ENCODE data around the gene HYKK. TPM values are rescaled to one million over a fixed set of nuclear protein-coding genes. Genes with fewer than 3 reads are reported as not detected.

The HYKK gene
- total and polyA plus RNA-seq, 8 donors: 2.3 to 5.1 (median 3.1) TPM

GRCh38 chr15:78477295-78477694 is 30.1 kb upstream of the HYKK start:
- TF ChIP-seq CTCF (IDR thresholded peaks at IDR 0.05): no peak
- DNase-seq (no peak), FAIRE-seq (no peak), ATAC-seq (no peak)
- no peaks in the 10 kb centered on the region for H3K27me3 ChIP-seq
- WGBS, 2 donors: 78 to 79% methylated on average over 5 of the region's 5 CpGs
- no peaks in the 10 kb centered on the region for H3K9me3 ChIP-seq
- no peak overlapping the region for H3K27ac ChIP-seq
- no peaks in the 10 kb centered on the region for H3K4me1 ChIP-seq
- no peak overlapping the region for H3K4me3 ChIP-seq
- intact Hi-C loops (cut with DNase I): loop anchor here in 2 of 3 donors (10.0 kb wide), 1 partner anchor 172 kb away; no protein-coding TSS in a partner anchor
- peaks cover 4 to 34% (median 8%) of the 10 kb centered on the region in 3 donors for H3K36me3 ChIP-seq

GRCh38 chr15:78479650-78480049 is 27.7 kb upstream of the HYKK start:
- H3K27ac ChIP-seq: no peak overlapping the region
- H3K4me3 ChIP-seq: no peak overlapping the region
- DNase-seq (no peak), FAIRE-seq (no peak), ATAC-seq (no peak)
- intact Hi-C loops (cut with DNase I): loop anchor here in 2 of 3 donors (10.0 kb wide), 1 partner anchor 175 kb away; no protein-coding TSS in a partner anchor
- H3K36me3 ChIP-seq: peaks cover 4 to 32% (median 6%) of the 10 kb centered on the region in 3 donors
- H3K4me1 ChIP-seq: no peaks in the 10 kb centered on the region
- H3K9me3 ChIP-seq: no peaks in the 10 kb centered on the region
- WGBS, 2 donors: 91 to 92% methylated on average over 3 of the region's 3 CpGs
- no peaks in the 10 kb centered on the region for H3K27me3 ChIP-seq
- TF ChIP-seq CTCF (IDR thresholded peaks at IDR 0.05): no peak

GRCh38 chr15:78481917-78482316 is 25.5 kb upstream of the HYKK start:
- H3K9me3 ChIP-seq: no peaks in the 10 kb centered on the region
- H3K4me1 ChIP-seq: no peaks in the 10 kb centered on the region
- FAIRE-seq (no peak), DNase-seq (no peak), ATAC-seq (no peak)
- H3K27ac ChIP-seq: no peak overlapping the region
- peaks cover under 1 to 45% (median 10%) of the 10 kb centered on the region in 3 donors for H3K36me3 ChIP-seq
- WGBS, 2 donors: 90 to 93% methylated on average over 7 of the region's 7 CpGs
- intact Hi-C loops (cut with DNase I): no loop called here
- H3K27me3 ChIP-seq: no peaks in the 10 kb centered on the region
- no peak for TF ChIP-seq CTCF (IDR thresholded peaks at IDR 0.05)
- no peak overlapping the region for H3K4me3 ChIP-seq

- Histone ChIP-seq H3K4me3 (no peak overlapping the region), H3K9me3 (no peaks in the 10 kb centered on the region), H3K27me3 (no peaks in the 10 kb centered on the region), H3K27ac (no peak overlapping the region), H3K36me3 (peaks cover 0 to 46% (median 19%) of the 10 kb centered on the region in 3 donors), H3K4me1 (peaks cover 0 to 4% (median 0%) of the 10 kb centered on the region in 3 donors)
- no peak for FAIRE-seq
- 94 to 97% methylated on average over 1 of the region's 1 CpG for WGBS, 2 donors
- ATAC-seq: no peak
- DNase-seq: no peak
- no peak for TF ChIP-seq CTCF (IDR thresholded peaks at IDR 0.05)
- intact Hi-C loops (cut with DNase I): no loop called here
These were observed 14.5 kb upstream of the HYKK start for GRCh38 chr15:78492872-78493271.

- no peaks in the 10 kb centered on the region for H3K27me3 ChIP-seq
- peaks cover 0 to 2% (median 0%) of the 10 kb centered on the region in 4 donors for H3K9me3 ChIP-seq
- WGBS, 2 donors: 88 to 94% methylated on average over 4 of the region's 4 CpGs
- intact Hi-C loops (cut with DNase I): no loop called here
- no peaks in the 10 kb centered on the region for H3K4me1 ChIP-seq
- TF ChIP-seq CTCF (IDR thresholded peaks at IDR 0.05): no peak
- H3K27ac ChIP-seq: no peak overlapping the region
- DNase-seq (no peak), ATAC-seq (no peak), FAIRE-seq (no peak)
- H3K36me3 ChIP-seq: peaks cover 0 to 23% (median 0%) of the 10 kb centered on the region in 3 donors
- H3K4me3 ChIP-seq: no peak overlapping the region
These were observed 5.5 kb upstream of the HYKK start for GRCh38 chr15:78501857-78502256.

All from pancreas (tissue), 10 donors.